MM.1S (cell line): Measurements from ENCODE around the gene LRRC4C.

ENCODE experiments used
- DNase-seq: peaks from one replicate; pipeline ENCODE4 v3.0.0-alpha.2; 2015
- H2AFZ ChIP-seq: fragments of 300-600 bp; sonication (generic); 2 replicates; pipeline ENCODE4 v1.6.0; 2016; ENCODE audit warnings: antibody characterized with exemption, low read length
- H3F3A ChIP-seq: fragments of 300-600 bp; sonication (generic); 2 replicates; pipeline ENCODE4 v1.6.1; 2016; ENCODE audit warnings: mild to moderate bottlenecking, antibody characterized with exemption, low read length, moderate library complexity, mixed read lengths; ENCODE audit not compliant: insufficient read depth
- H3K27ac ChIP-seq: fragments of 300-600 bp; sonication (generic); 2 replicates; pipeline ENCODE4 v1.5.1; 2016; ENCODE audit warnings: mild to moderate bottlenecking, low read length
- H3K27me3 ChIP-seq: fragments of 300-600 bp; sonication (generic); replicated peaks from 2 replicates; pipeline ENCODE4 v1.6.0; 2016; ENCODE audit warnings: low read length; ENCODE audit not compliant: insufficient read depth
- H3K36me3 ChIP-seq: fragments of 300-600 bp; sonication (generic); replicated peaks from 2 replicates; pipeline ENCODE4 v1.6.1; 2016; ENCODE audit warnings: mild to moderate bottlenecking, low read length, mixed read lengths; ENCODE audit not compliant: insufficient read depth
- H3K4me1 ChIP-seq: fragments of 300-600 bp; sonication (generic); 2 replicates; pipeline ENCODE4 v1.6.1; 2016; ENCODE audit warnings: low read length, mixed read lengths
- H3K4me2 ChIP-seq: fragments of 300-600 bp; sonication (generic); 2 replicates; pipeline ENCODE4 v1.6.0; 2016; ENCODE audit warnings: low read depth, low read length
- H3K4me3 ChIP-seq: fragments of 300-600 bp; sonication (generic); 2 replicates; pipeline ENCODE4 v1.5.1; 2016; ENCODE audit warnings: low read length, mixed read lengths
- H3K79me2 ChIP-seq: fragments of 300-600 bp; sonication (generic); 2 replicates; pipeline ENCODE4 v1.6.1; 2016; ENCODE audit warnings: mixed run types, low read length, mixed read lengths
- H3K9ac ChIP-seq: fragments of 300-600 bp; sonication (generic); 2 replicates; pipeline ENCODE4 v1.6.1; 2016; ENCODE audit warnings: low read length, mixed read lengths
- H3K9me2 ChIP-seq: fragments of 300-600 bp; sonication (generic); replicated peaks from 2 replicates; pipeline ENCODE4 v1.6.1; 2016; ENCODE audit warnings: mild to moderate bottlenecking, low read length, mixed read lengths; ENCODE audit not compliant: insufficient read depth
- H3K9me3 ChIP-seq: fragments of 300-600 bp; sonication (generic); replicated peaks from 2 replicates; pipeline ENCODE4 v1.6.1; 2016; ENCODE audit warnings: mild to moderate bottlenecking, low read length, mixed read lengths; ENCODE audit not compliant: insufficient read depth
- H4K20me1 ChIP-seq: fragments of 300-600 bp; sonication (generic); 2 replicates; pipeline ENCODE4 v1.6.1; 2016; ENCODE audit warnings: mild to moderate bottlenecking, low read length, moderate library complexity, mixed read lengths; ENCODE audit not compliant: insufficient read depth
- CTCF ChIP-seq: fragments of 300-600 bp; sonication (generic); IDR thresholded peaks from 2 replicates; pipeline ENCODE4 v1.5.1; 2016; ENCODE audit warnings: antibody characterized with exemption, low read length, mixed read lengths
- EZH2 ChIP-seq: fragments of 300-600 bp; sonication (generic); optimal IDR thresholded peaks from 2 replicates; pipeline ENCODE3; 2017; ENCODE audit warnings: low read depth, mild to moderate bottlenecking, antibody characterized with exemption, low read length, mixed read lengths
- EZH2phosphoT487 ChIP-seq: fragments of 300-600 bp; sonication (generic); IDR thresholded peaks from 2 replicates; pipeline ENCODE4 v1.6.1; 2018; ENCODE audit warnings: antibody characterized with exemption, low read length

The LRRC4C gene

GRCh38 chr11:40291741-40292140, 1167.7 kb downstream of the LRRC4C start:
- Histone ChIP-seq H3K27ac (no peak overlapping the region), H3K4me1 (no peaks in the 10 kb centered on the region), H3F3A (no peaks in the 10 kb centered on the region), H3K27me3 (no peaks in the 10 kb centered on the region), H2AFZ (no peak overlapping the region), H3K4me2 (no peak overlapping the region), H4K20me1 (no peaks in the 10 kb centered on the region), H3K4me3 (no peak overlapping the region), H3K9me3 (no peaks in the 10 kb centered on the region), H3K36me3 (no peaks in the 10 kb centered on the region), H3K79me2 (no peaks in the 10 kb centered on the region), H3K9me2 (no peaks in the 10 kb centered on the region), H3K9ac (no peak overlapping the region)
- DNase-seq, result no peak
- TF ChIP-seq CTCF, result no peak
- TF ChIP-seq EZH2, result no peak
- TF ChIP-seq EZH2phosphoT487, result no peak

- DNase-seq, result no peak
- Histone ChIP-seq H4K20me1 (no peaks in the 10 kb centered on the region), H3K36me3 (no peaks in the 10 kb centered on the region), H3K9ac (no peak overlapping the region), H3K79me2 (no peaks in the 10 kb centered on the region), H3F3A (no peaks in the 10 kb centered on the region), H3K9me2 (no peaks in the 10 kb centered on the region), H2AFZ (no peak overlapping the region), H3K4me1 (no peaks in the 10 kb centered on the region), H3K4me2 (no peak overlapping the region), H3K27ac (no peak overlapping the region), H3K9me3 (no peaks in the 10 kb centered on the region), H3K27me3 (no peaks in the 10 kb centered on the region), H3K4me3 (no peak overlapping the region)
- no peak for TF ChIP-seq CTCF
- no peak for TF ChIP-seq EZH2phosphoT487
- no peak for TF ChIP-seq EZH2
These were observed 1168.1 kb downstream of the LRRC4C start for GRCh38 chr11:40291329-40291728.

GRCh38 chr11:40290171-40290631, 1169.3 kb downstream of the LRRC4C start:
- DNase-seq, result no peak
- Histone ChIP-seq H3K27me3 (no peaks in the 10 kb centered on the region), H3K9ac (no peak overlapping the region)

More at GRCh38 chr11:40290171-40290631, 1169.3 kb downstream of the LRRC4C start:
- TF ChIP-seq EZH2 (no peak), CTCF (no peak), EZH2phosphoT487 (no peak)
- H3K36me3 ChIP-seq, result no peaks in the 10 kb centered on the region
- H3K27ac ChIP-seq, result no peak overlapping the region
- 0 out of 2 replicates have a peak, but pooled peaks cover 5% of the 10 kb centered on the region for H3K4me1 ChIP-seq
- H3K4me3 ChIP-seq, result no peak overlapping the region
- H3F3A ChIP-seq, result no peaks in the 10 kb centered on the region
- H3K79me2 ChIP-seq, result no peaks in the 10 kb centered on the region
- no peaks in the 10 kb centered on the region for H4K20me1 ChIP-seq
- no peaks in the 10 kb centered on the region for H3K9me3 ChIP-seq
- no peak overlapping the region for H2AFZ ChIP-seq
- no peaks in the 10 kb centered on the region for H3K9me2 ChIP-seq
- H3K4me2 ChIP-seq, result no peak overlapping the region
